WTC11 (cell line): ENCODE results near the gene MCCC2. TPM values are rescaled to one million over a fixed set of nuclear protein-coding genes. Genes with fewer than 3 reads are reported as not detected.

Experiments
- ATAC-seq: fragments of 200-7000 bp; cut with Tn5 transposase; 2 replicates; pipeline ENCODE4 v1.10.0; 2021; ENCODE audit warnings: mild to moderate bottlenecking, moderate library complexity
- CTCF ChIA-PET: fragments of 300-600 bp; sonication (Branson Sonifier 250); formaldehyde crosslinking; loops from one replicate; lab custom pipeline; 2021; ENCODE audit warnings: antibody characterized with exemption; lab: Charles Lee
- POLR2A ChIA-PET: fragments of 350-600 bp; sonication (Branson Sonifier 250); formaldehyde crosslinking; loops from one replicate; lab custom pipeline; 2021; ENCODE audit warnings: antibody characterized with exemption; lab: Charles Lee
- DNase-seq: peaks from one replicate; pipeline ENCODE4 v3.0.0; 2021; ENCODE audit warnings: low spot score
- H3K27ac Mint-ChIP-seq: 2 replicates; pipeline ENCODE4 v1.8.0; 2021; ENCODE audit warnings: mixed read lengths
- H3K27me3 Mint-ChIP-seq: 2 replicates; pipeline ENCODE4 v1.8.0; 2021; ENCODE audit warnings: low read depth, mild to moderate bottlenecking, moderate library complexity, mixed read lengths
- H3K36me3 Mint-ChIP-seq: 2 replicates; pipeline ENCODE4 v1.8.0; 2021; ENCODE audit warnings: mixed read lengths
- H3K4me1 Mint-ChIP-seq: 2 replicates; pipeline ENCODE4 v1.8.0; 2022; ENCODE audit warnings: mixed read lengths
- H3K4me3 Mint-ChIP-seq: 2 replicates; pipeline ENCODE4 v1.8.0; 2021; ENCODE audit warnings: mild to moderate bottlenecking, moderate library complexity, mixed read lengths
- H3K9me3 Mint-ChIP-seq: 2 replicates; pipeline ENCODE4 v1.8.0; 2021; ENCODE audit warnings: mixed read lengths
- CDX4 ChIP-seq: fragments of 250-450 bp; sonication (Bioruptor Pico); IDR thresholded peaks from 2 replicates; pipeline ENCODE4 v1.9.0; 2021; ENCODE audit warnings: moderate library complexity, mild to moderate bottlenecking, inconsistent platforms, borderline replicate concordance
- FOXP4 ChIP-seq: sonication (generic); formaldehyde crosslinking; IDR thresholded peaks from 2 replicates; pipeline ENCODE4 v1.8.0; 2022; ENCODE audit warnings: mild to moderate bottlenecking, missing genetic modification reagents
- GTF2I ChIP-seq: fragments of 250-450 bp; sonication (Bioruptor Pico); conservative IDR thresholded peaks from 2 replicates; pipeline ENCODE4 v1.4.0; 2021; ENCODE audit warnings: mild to moderate bottlenecking
- JUN ChIP-seq: sonication (generic); formaldehyde crosslinking; IDR thresholded peaks from 2 replicates; pipeline ENCODE4 v1.8.0; 2023; ENCODE audit warnings: mild to moderate bottlenecking, missing genetic modification reagents
- PRRX2 ChIP-seq: fragments of 250-450 bp; sonication (Bioruptor Pico); IDR thresholded peaks from 2 replicates; pipeline ENCODE4 v1.8.0; 2021; ENCODE audit warnings: mild to moderate bottlenecking
- SMAD4 ChIP-seq: sonication (generic); formaldehyde crosslinking; IDR thresholded peaks from 2 replicates; pipeline ENCODE4 v1.8.0; 2022; ENCODE audit warnings: mild to moderate bottlenecking, missing genetic modification reagents
- ZNF121 ChIP-seq: sonication (generic); formaldehyde crosslinking; IDR thresholded peaks from 2 replicates; pipeline ENCODE4 v1.8.0; 2023; ENCODE audit warnings: missing genetic modification reagents
- ZNF138 ChIP-seq: sonication (generic); formaldehyde crosslinking; conservative IDR thresholded peaks from 2 replicates; pipeline ENCODE4 v1.8.1; 2022; ENCODE audit warnings: mild to moderate bottlenecking, moderate library complexity, missing genetic modification reagents
- ZNF263 ChIP-seq: sonication (generic); formaldehyde crosslinking; IDR thresholded peaks from 2 replicates; pipeline ENCODE4 v1.8.1; 2022; ENCODE audit warnings: low read depth, mild to moderate bottlenecking, moderate library complexity, missing genetic modification reagents
- total RNA-seq: library from RNA; stranded (reverse); gene quantifications from 3 replicates; pipeline ENCODE4 v1.2.3, GENCODE V29; 2021
- TF ChIP-seq, protein P1 (sequence below): fragments of 250-450 bp; sonication (Bioruptor Pico); IDR thresholded peaks from 2 replicates; pipeline ENCODE4 v2.1.2; 2022; ENCODE audit warnings: mild to moderate bottlenecking, moderate library complexity
- TF ChIP-seq, protein P2 (sequence below): sonication (generic); formaldehyde crosslinking; IDR thresholded peaks from 2 replicates; pipeline ENCODE4 v1.8.0; 2022; ENCODE audit warnings: mild to moderate bottlenecking, missing genetic modification reagents

Gene MCCC2
- total RNA-seq, 1 experiment from 2014 or later: 65.0 TPM

DNA sequence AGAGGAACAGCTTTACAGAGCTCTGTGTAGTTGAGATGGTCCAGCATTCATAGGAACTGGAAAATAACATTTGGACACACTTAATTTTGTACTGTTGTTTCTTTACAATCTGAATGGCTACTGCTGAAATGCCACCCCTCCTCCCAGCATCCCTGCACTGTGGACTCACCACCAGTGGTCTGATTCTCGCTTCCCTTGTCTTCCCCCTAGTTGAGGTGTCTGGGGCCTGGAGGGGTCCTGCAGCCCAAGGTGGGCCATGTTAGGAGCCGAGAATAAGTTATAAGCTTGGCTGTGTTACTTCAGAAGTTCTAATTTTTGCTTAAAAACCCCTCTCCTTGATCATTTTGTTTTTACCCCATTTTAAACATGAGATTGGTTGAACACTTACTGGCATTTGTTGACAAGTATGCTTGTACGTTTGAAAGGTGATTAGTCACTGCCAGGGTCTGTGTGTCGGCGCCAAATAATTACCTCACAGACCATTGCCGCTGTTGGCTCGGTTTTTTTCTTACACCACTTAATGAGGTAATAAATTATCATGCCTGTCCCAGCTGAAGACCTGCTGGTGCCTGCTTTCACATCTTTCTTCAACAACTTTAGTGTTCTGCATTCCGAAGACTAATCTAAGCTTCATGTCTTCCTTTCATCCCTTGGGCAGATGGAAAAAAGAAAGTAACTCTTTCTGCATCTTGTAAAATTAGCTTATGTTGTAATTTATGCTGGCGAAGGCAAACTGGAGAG, 65.8 kb downstream of the MCCC2 start:
- CTCF ChIA-PET: interaction anchor here (1.3 kb wide), 1 partner anchor 52 kb away, joined by 4 read pairs; no protein-coding TSS in a partner anchor
- Mint-ChIP-seq H3K4me1 (peaks cover under 1% of the 10 kb centered on the region; the same call in 1 of the 2 replicates), H3K9me3 (no peaks in the 10 kb centered on the region), H3K27me3 (no peaks in the 10 kb centered on the region), H3K36me3 (peaks cover 54% of the 10 kb centered on the region), H3K27ac (no peak overlapping the region), H3K4me3 (no peak overlapping the region)
- TF ChIP-seq, protein P1, sequence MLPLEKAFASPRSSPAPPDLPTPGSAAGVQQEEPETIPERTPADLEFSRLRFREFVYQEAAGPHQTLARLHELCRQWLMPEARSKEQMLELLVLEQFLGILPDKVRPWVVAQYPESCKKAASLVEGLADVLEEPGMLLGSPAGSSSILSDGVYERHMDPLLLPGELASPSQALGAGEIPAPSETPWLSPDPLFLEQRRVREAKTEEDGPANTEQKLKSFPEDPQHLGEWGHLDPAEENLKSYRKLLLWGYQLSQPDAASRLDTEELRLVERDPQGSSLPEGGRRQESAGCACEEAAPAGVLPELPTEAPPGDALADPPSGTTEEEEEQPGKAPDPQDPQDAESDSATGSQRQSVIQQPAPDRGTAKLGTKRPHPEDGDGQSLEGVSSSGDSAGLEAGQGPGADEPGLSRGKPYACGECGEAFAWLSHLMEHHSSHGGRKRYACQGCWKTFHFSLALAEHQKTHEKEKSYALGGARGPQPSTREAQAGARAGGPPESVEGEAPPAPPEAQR: no peak
- TF ChIP-seq ZNF263 (CRISPR knock-in tag) (no peak), PRRX2 (CRISPR knock-in tag) (no peak)
- no peak for ATAC-seq
- DNase-seq: no peak
- POLR2A ChIA-PET: interaction anchor here (0.7 kb wide), 1 partner anchor 41 kb away, joined by 6 read pairs; no protein-coding TSS in a partner anchor

DNA sequence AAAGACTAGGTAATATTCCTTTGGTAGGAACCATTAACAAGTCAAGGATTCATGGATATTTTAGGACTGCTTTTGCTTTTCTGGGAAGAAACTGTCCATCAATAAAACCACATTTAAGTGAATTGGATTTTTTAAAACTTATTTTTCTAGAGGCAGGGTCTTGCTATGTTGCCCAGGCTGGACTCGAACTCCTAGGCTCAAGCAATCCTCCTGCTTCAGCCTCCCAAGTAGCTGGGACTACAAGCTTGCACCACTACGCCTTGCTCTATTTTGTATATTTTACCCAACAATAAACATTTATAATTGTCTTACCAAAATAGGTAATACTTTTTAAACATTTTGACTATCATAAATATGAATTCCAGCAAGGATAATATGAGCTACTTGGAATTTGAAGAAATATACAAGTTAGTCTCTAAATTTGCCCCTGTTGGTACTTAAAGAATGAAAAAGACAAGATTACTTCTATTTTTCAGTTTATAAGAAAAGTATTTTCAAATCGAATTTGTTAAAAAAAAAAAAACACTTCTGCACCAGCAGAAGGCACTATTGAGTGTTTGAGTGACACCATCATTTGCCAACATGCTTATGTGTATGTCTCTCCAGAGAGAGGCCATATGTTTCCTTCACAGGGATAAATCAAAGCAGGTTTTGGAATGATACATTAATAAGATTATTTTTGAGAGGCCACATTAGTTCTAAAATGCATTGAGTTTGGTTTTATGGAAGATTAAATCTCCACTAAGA, 71.9 kb downstream of the MCCC2 start:
- H3K27me3 Mint-ChIP-seq: no peaks in the 10 kb centered on the region
- CTCF ChIA-PET: interaction anchor here (0.7 kb wide), 1 partner anchor 58 kb away, joined by 3 read pairs; no protein-coding TSS in a partner anchor
- H3K9me3 Mint-ChIP-seq: no peaks in the 10 kb centered on the region
- no peaks in the 10 kb centered on the region for H3K4me1 Mint-ChIP-seq
- 0 out of 2 replicates have a peak, but pooled peaks have one; percentile 56 for TF ChIP-seq GTF2I (CRISPR knock-in tag)
- no peak for TF ChIP-seq FOXP4 (CRISPR knock-in tag)
- TF ChIP-seq, protein P2, sequence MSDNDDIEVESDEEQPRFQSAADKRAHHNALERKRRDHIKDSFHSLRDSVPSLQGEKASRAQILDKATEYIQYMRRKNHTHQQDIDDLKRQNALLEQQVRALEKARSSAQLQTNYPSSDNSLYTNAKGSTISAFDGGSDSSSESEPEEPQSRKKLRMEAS (CRISPR knock-in tag): no peak
- TF ChIP-seq JUN (CRISPR knock-in tag): no peak
- TF ChIP-seq ZNF138 (CRISPR knock-in tag): no peak
- TF ChIP-seq SMAD4: no peak
- 0 out of 2 replicates have a peak, but pooled peaks have one; percentile 54 for TF ChIP-seq ZNF121 (CRISPR knock-in tag)
- H3K36me3 Mint-ChIP-seq: peaks cover 26% of the 10 kb centered on the region
- H3K27ac Mint-ChIP-seq: no peak overlapping the region
- POLR2A ChIA-PET: no interaction called here
- no peak for DNase-seq
- H3K4me3 Mint-ChIP-seq: no peak overlapping the region
- no peak for ATAC-seq

DNA sequence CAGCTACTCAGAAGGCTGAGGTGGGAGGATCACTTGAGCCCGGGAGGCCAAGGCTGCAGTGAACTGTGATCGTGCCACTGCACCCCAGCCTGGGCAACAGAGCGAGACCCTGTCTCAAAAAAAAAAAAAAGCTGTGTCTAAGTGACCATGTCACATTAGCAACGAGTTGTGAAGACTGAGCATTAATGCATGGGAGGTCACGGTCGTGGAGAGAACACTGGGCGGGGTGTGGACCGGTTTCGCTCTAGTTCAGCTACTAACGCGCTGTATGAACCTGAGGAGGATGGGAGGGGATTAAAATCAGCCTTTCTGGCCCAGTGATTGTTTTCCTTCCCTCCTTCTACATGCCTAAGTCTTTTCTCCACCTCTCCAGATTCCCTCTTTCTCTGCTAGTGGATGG, 75.2 kb downstream of the MCCC2 start:
- no peak for TF ChIP-seq CDX4 (CRISPR knock-in tag)
- ChIA-PET POLR2A (no interaction called here), CTCF (interaction anchor here (0.6 to 1.4 kb wide), 2 partner anchors 36 to 69 kb away, joined by 3 read pairs; no protein-coding TSS in a partner anchor)
- Mint-ChIP-seq H3K27me3 (no peaks in the 10 kb centered on the region), H3K27ac (no peak overlapping the region), H3K4me3 (no peak overlapping the region), H3K4me1 (no peaks in the 10 kb centered on the region), H3K9me3 (no peaks in the 10 kb centered on the region), H3K36me3 (peaks cover 11% of the 10 kb centered on the region)
- no peak for ATAC-seq
- DNase-seq: no peak
